PFSK-1 (cell line): Measurements from ENCODE around the gene EVI5.

ENCODE experiments used
- FOXP2 ChIP-seq: optimal IDR thresholded peaks from 2 replicates; pipeline ENCODE3; 2011; ENCODE audit warnings: borderline replicate concordance, control low read depth, inconsistent platforms; ENCODE audit not compliant: insufficient read depth; ENCODE audit errors: extremely low read length, extremely low read depth
- POLR2AphosphoS5 ChIP-seq: IDR thresholded peaks from 2 replicates; pipeline ENCODE4 v1.6.1; 2012; ENCODE audit warnings: low read depth, mild to moderate bottlenecking, control low read depth, low read length, moderate library complexity
- TAF1 ChIP-seq: IDR thresholded peaks from 2 replicates; pipeline ENCODE4 v1.6.1; 2012; ENCODE audit warnings: low read length, control low read depth, borderline replicate concordance; ENCODE audit not compliant: insufficient read depth
- TF ChIP-seq, protein P1 (sequence below), 2 experiments: IDR thresholded peaks; 2 replicates each; pipeline versions ENCODE4 v1.6.1 to v1.8.0; 2011 to 2012; ENCODE audit warnings: low read depth in 2 of 2, low read length in 2 of 2, control low read depth in 1 of 2, inconsistent platforms in 1 of 2, mild to moderate bottlenecking in 1 of 2, moderate library complexity in 1 of 2; ENCODE audit not compliant: insufficient read depth in 1 of 2

DNA sequence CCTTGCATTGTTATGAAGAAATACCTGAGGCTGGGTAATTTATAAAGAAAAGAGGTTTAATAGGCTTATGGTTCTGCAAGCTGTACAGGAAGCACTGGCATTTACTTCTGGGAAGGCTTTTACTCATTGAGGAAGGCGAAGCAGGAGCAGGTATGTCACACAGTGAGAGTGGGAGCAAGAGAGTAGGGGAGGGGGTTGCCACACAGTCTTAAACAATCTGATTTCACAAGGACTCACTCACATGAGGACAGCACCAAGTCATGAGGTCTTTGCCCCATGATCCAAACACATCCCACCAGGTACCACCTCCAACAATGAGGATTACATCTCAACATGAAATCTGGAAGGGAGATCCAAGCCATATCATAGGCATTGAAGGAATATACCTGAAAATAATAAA is 127.2 kb downstream of the EVI5 start:
- no peak for TF ChIP-seq POLR2AphosphoS5
- no peak for TF ChIP-seq TAF1
- no peak for TF ChIP-seq FOXP2
- TF ChIP-seq, protein P1, sequence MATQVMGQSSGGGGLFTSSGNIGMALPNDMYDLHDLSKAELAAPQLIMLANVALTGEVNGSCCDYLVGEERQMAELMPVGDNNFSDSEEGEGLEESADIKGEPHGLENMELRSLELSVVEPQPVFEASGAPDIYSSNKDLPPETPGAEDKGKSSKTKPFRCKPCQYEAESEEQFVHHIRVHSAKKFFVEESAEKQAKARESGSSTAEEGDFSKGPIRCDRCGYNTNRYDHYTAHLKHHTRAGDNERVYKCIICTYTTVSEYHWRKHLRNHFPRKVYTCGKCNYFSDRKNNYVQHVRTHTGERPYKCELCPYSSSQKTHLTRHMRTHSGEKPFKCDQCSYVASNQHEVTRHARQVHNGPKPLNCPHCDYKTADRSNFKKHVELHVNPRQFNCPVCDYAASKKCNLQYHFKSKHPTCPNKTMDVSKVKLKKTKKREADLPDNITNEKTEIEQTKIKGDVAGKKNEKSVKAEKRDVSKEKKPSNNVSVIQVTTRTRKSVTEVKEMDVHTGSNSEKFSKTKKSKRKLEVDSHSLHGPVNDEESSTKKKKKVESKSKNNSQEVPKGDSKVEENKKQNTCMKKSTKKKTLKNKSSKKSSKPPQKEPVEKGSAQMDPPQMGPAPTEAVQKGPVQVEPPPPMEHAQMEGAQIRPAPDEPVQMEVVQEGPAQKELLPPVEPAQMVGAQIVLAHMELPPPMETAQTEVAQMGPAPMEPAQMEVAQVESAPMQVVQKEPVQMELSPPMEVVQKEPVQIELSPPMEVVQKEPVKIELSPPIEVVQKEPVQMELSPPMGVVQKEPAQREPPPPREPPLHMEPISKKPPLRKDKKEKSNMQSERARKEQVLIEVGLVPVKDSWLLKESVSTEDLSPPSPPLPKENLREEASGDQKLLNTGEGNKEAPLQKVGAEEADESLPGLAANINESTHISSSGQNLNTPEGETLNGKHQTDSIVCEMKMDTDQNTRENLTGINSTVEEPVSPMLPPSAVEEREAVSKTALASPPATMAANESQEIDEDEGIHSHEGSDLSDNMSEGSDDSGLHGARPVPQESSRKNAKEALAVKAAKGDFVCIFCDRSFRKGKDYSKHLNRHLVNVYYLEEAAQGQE (IDR thresholded peaks at IDR 0.05; ENCODE audit: insufficient read depth in 1 of 2, low read depth in 2 of 2, low read length in 2 of 2), result no peak
